DMS53 treated with DMSO at 0.1 percent for 48 hours (cell line): ENCODE results near the gene SLC18B1.

ENCODE experiments used
- DNase-seq: peaks from one replicate; lab custom pipeline; 2025; ENCODE audit not compliant: unreplicated experiment; lab: John Stamatoyannopoulos, UW

The SLC18B1 gene

DNA sequence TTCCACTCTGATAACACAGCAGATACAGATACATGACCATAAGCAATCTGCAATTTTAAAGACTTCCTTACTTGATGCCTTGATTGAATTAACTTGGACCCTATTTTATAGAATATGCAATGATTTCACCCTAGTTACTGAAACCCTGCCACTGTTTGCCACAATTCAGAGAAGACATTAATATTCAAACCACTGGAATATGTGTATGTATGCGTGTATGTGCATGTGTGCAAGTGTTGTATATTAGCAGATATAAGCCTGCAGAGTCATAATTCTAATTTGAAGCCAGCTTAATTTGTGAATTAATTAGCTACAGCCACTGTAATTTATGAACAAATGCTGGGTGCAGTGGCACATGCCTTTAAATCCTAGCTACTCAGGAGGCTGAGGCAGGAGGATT lies 50.0 kb downstream of the SLC18B1 start:
- DNase-seq = no peak

DNA sequence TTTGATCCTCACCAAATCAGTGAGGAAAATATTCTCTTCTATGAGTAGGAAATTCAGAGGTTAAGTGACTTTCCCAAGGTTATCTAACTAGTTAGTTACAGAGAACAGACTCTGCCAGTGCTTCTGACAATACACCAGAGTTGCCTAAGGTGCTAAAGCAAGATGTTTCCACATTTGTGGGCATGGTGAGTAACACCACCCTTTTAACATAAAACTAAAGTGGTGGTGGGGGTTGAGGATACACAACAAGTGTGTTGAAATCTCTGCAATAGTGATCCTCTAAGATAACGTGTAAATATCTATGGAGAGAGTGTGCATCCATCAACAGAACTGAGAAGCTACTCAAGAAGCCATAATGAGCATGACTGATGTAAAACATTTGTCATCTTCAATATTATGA lies 52.4 kb downstream of the SLC18B1 start:
- no peak for DNase-seq

DNA sequence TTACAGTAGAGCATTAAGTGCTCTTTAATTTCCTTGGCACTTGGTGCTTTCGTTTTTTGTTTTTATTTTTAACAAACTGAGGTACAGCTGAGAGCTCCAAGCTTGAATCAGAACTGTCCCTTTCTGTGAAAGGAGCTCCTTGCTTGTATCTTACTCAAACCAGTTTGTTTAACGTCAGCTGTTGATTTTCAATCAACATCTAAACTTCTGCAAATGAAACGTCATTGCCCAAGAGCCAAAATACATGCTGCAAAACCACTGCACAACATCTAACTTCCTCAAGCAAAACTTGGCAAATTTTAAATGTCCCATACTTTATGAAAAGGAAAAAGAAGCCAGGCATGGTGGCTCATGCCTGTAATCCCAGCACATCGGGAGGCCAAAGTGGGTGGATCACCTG lies 55.9 kb downstream of the SLC18B1 start:
- no peak for DNase-seq

GRCh38 chr6:132741281-132741680 lies 57.2 kb downstream of the SLC18B1 start:
- DNase-seq = no peak

DNA sequence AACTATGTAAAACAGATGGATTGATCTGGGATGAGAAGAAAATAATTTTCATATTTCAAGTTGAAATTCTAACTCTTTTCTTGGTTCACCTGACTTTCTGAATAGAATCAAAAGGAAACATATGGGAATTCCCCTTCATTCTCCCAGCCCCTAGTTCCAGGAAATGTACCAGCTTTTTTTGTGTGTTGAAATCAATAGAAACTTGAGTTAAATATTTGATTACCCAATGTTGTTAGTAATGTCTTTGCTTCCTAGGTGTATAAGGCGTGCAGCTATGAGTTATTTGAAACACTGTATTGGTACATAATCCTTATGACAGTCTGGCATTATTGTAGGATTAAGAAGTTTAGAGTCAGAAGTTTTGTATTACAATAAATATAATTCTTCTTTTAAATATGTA lies 62.2 kb downstream of the SLC18B1 start:
- no peak for DNase-seq

DNA sequence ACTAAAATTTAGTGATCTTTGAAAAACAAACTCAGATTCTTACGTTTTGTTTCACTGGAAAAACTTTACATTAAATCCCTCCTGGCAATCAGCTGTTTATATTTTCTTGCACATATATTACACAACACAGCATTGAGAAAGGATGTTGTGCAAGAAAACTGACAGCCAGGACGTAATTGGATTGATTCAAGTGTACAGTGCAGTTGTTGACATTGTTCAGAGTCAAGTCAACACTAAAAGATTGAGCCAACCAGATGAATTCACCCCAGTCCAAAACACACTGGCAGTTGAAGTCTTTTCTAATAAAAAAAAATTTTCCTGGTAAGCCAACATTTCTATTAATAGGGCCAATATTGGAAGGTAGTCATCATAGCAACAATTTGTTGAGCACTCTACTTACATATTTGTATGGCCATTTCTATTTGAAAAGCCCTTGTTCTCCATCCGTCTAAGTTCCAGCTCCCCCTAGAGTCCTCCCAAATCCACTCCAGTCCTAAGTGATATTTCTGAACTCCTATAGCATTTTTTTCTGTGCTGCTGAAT lies 63.7 kb downstream of the SLC18B1 start:
- DNase-seq = no peak

- no peak for DNase-seq
Observed at GRCh38 chr6:132733814-132734213, 64.6 kb downstream of the SLC18B1 start.

- no peak for DNase-seq
Observed at GRCh38 chr6:132733283-132733682, 65.2 kb downstream of the SLC18B1 start.

GRCh38 chr6:132731086-132731485 lies 67.4 kb downstream of the SLC18B1 start:
- no peak for DNase-seq

DNA sequence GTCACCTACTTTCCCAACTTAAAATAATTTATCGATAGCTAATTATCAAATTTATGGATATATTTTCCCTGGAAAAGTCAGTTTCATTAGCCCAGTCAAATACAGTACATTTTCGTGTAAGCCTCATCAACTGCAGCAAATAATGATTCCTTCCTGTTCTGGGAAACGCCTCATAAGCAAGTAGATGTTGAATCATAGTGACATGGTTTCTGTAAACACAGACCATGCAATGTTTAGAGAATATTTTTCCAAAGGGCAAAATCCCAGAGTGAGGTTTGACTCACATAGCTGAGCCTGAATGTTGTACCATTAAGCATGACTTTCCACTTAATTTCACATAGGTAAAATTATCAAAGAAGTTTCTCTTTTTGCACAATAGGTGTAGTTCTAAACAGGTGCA lies 67.9 kb downstream of the SLC18B1 start:
- peak; percentile 6 for DNase-seq

DNA sequence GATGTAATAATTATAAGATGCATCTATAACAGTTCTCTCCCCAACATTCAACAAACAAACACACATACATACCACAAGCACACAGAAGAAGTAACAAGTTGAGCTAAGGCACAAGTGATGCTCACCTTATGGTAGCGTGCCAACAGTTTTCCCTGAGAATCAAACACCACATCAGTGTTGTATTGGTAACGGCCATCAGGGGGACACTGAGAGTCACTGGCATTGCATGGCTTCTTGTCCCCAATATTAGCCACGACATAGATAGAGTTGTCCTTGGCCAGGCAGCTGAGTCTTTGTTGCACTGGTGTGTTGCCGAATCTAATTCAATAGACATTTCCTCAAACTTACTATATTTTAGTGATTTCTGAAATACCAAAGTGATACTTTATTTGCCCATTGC lies 69.8 kb downstream of the SLC18B1 start:
- no peak for DNase-seq

GRCh38 chr6:132726608-132726975 lies 71.8 kb downstream of the SLC18B1 start:
- no peak for DNase-seq

DNA sequence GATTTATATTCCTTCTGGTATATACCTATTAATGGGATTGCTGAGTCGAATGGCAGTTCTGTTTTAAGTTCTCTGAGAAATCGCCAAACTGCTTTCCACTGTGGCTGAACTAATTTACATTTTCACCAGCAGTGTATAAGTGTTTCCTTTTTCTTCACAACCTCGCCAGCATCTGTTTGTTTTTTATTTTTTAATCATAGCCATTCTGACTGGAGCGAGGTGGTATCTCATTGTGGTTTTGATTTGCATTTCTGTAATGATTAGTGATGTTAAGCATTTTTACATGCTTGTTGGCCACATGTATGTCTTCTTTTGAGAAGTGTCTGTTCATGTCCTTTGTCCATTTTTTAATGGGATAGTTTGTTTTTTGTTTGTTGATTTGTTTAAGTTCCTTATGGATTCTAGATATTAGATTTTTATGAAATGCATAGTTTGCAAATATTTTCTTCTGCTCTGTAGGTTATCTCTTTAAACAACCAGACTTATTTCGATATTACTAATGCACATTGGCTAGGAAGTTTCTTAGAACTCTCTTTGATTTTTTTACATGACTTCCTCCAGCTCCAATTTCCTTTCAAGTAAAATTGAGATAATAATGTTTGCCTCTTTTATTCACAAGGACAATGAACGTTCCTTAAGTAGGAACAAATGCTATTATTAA lies 72.4 kb downstream of the SLC18B1 start:
- DNase-seq = no peak

- DNase-seq = no peak
Observed at GRCh38 chr6:132725471-132725870, 73.0 kb downstream of the SLC18B1 start.

DNA sequence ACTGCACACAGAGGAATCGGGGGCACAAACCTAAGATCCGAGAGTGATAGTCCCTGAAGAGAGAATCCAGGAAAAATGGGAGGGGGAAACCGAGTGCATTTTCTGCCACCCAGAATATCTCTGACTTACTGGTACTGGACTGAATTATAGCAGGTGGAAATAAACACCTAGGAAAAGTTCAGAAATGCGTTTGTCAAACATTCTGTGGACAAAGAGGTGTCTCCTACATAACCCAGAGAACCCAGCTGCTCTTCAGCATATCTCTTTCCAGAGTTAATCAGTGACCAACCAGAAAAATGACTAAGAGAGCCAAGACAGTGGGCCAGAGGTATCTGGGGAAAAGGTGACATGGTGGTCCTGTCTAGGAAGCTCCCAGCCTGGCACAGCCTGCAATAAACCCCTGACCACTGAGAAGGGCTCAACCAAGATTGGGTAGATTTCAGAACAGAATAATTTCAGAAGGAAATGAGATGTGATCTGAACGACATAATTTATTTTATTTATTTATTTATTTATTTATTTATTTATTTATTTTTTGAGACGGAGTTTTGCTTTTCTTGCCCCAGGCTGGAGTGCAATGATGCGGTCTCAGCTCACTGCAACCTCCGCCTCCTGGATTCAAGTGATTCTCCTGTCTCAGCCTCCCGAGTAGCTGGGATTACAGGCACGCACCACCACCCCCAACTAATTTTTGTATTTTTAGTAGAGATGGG lies 78.5 kb downstream of the SLC18B1 start:
- DNase-seq = no peak
